ENCODE data around the gene MRPL46.

GRCh38 chr15:88454867-88455810, 12.0 kb downstream of the MRPL46 start:
- TF ChIP-seq KDM5A (IDR thresholded peaks at IDR 0.05; ENCODE audit: low read length) = no peak
- TF ChIP-seq CTCF (IDR thresholded peaks at IDR 0.05; ENCODE audit: control extremely low read depth in 1 of 3, insufficient read depth in 1 of 3, low read depth in 1 of 3, low read length in 3 of 3) = peak; percentile 77 to 98 (median 94)

Data from H1 (cell line).